IPS DF 6.9 (cell line): ENCODE data around the gene TBC1D22A.

Experiments
- DNase-seq: peaks from one replicate; pipeline ENCODE4 v3.0.0-alpha.2; 2013; ENCODE audit warnings: low read depth, low spot score
- H3K27ac ChIP-seq: one replicate; pipeline ENCODE4 v1.5.1; 2013; ENCODE audit warnings: low read length, control low read depth
- H3K27me3 ChIP-seq: 2 replicates; pipeline ENCODE4 v1.6.1; 2013; ENCODE audit warnings: mild to moderate bottlenecking, low read length; ENCODE audit not compliant: control insufficient read depth, insufficient read depth
- H3K36me3 ChIP-seq: 2 replicates; pipeline ENCODE4 v1.6.1; 2013; ENCODE audit warnings: low read length; ENCODE audit not compliant: control insufficient read depth, insufficient read depth
- H3K4me1 ChIP-seq: 2 replicates; pipeline ENCODE4 v1.6.1; 2013; ENCODE audit warnings: low read length; ENCODE audit not compliant: control insufficient read depth, insufficient read depth
- H3K4me3 ChIP-seq: 2 replicates; pipeline ENCODE4 v1.5.1; 2013; ENCODE audit warnings: mild to moderate bottlenecking, low read length
- H3K9me3 ChIP-seq: 2 replicates; pipeline ENCODE4 v1.6.1; 2013; ENCODE audit warnings: low read length, inconsistent platforms; ENCODE audit not compliant: control insufficient read depth, insufficient read depth
- WGBS: extraction: QIAGEN DNeasy Blood & Tissue Kit; methylation state at CpG from one replicate; pipeline ENCODE4 v1.1.7; 2013; ENCODE audit warnings: mixed read lengths, missing lambda C conversion rate; ENCODE audit not compliant: insufficient read length, insufficient coverage; 5-methylcytosine and 5-hydroxymethylcytosine counted together

TBC1D22A gene

DNA sequence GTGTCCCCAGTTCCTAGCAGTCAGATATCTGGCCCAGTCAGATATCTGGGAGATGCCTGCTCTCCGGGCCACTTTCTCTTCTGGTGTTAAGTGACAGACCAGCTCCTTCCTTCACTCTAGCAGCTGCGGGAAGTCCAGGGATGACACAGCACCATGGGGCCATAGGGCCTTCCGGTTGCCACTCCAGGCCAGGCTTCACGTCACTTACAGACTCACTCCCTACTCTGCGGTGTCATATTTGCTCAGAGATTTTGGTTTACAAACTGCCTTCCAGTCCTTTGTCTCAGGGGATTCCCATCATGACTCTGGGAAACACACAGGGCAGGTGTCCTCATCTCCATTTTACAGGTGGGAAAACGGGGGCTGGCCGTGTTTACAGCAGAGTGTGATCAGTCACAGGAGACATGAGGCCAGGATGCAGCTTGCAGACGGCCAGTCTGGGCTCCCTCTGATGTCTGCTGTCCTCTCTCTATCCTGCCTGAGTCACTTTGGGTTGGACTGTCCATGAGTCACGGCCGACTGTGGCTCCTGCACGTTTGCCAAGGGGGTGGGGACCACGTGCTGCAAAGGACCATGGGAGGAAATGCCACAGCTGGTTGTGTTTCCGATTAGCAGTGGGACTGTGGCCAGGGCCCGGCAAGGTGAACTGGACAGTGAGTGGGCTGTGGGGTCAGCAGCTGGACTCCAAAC is 8.2 kb upstream of the TBC1D22A start:
- no peak overlapping the region for H3K27ac ChIP-seq
- no peak for DNase-seq
- H3K9me3 ChIP-seq = peaks cover 2% of the 10 kb centered on the region; the same call in 1 of the 2 replicates
- WGBS = no CpG with 5 or more reads among the region's 14 CpGs
- H3K27me3 ChIP-seq = no peaks in the 10 kb centered on the region
- H3K4me3 ChIP-seq = no peak overlapping the region
- H3K4me1 ChIP-seq = no peaks in the 10 kb centered on the region
- no peaks in the 10 kb centered on the region for H3K36me3 ChIP-seq

DNA sequence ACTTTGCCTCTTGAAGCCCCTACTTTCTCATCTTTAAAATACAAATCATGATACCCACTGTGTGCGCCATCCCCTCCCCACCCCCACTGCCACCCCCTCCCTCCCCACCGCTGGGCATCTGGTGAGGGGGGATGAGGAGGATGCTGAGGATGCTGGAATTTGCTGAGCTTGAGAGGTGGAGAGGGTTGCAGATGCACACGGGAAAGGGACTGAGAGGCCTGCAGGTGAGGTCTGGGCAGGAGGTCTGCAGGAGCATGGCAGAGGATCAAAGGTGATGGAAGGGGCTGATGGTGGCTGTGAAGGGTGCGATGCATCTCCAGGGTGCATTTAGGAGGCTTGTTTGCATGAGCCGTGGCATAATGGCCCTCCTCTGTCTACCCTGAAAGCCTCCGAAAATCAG is 7.6 kb upstream of the TBC1D22A start:
- no peak overlapping the region for H3K4me3 ChIP-seq
- H3K27ac ChIP-seq = no peak overlapping the region
- WGBS = no CpG with 5 or more reads among the region's 6 CpGs
- no peaks in the 10 kb centered on the region for H3K36me3 ChIP-seq
- H3K27me3 ChIP-seq = no peaks in the 10 kb centered on the region
- peaks cover 2% of the 10 kb centered on the region; the same call in 1 of the 2 replicates for H3K9me3 ChIP-seq
- no peak for DNase-seq
- H3K4me1 ChIP-seq = no peaks in the 10 kb centered on the region

DNA sequence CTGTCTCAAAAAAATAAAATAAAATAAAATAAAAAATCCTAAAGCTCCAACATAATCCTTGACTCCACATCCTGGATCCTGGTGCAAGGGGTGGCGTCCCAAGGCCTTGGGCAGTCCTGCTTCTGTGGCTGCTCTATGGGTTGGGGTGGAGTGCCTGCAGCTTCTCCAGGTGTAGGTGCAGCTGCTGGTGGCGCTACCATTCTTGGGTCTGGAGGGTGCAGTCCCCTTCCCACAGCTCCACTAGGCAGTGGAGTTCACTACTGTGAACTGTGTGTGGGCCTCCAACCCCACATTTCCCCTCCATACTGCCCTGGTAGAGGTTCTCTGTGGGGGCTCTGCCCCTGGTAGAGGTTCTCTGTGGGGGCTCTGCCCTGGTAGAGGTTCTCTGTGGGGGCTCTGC is 6.9 kb upstream of the TBC1D22A start:
- no peak for DNase-seq
- H3K4me3 ChIP-seq = no peak overlapping the region
- no peaks in the 10 kb centered on the region for H3K36me3 ChIP-seq
- no peaks in the 10 kb centered on the region for H3K27me3 ChIP-seq
- no CpG with 5 or more reads among the region's 2 CpGs for WGBS
- H3K9me3 ChIP-seq = peaks cover 2% of the 10 kb centered on the region; the same call in 1 of the 2 replicates
- H3K4me1 ChIP-seq = no peaks in the 10 kb centered on the region
- H3K27ac ChIP-seq = no peak overlapping the region

DNA sequence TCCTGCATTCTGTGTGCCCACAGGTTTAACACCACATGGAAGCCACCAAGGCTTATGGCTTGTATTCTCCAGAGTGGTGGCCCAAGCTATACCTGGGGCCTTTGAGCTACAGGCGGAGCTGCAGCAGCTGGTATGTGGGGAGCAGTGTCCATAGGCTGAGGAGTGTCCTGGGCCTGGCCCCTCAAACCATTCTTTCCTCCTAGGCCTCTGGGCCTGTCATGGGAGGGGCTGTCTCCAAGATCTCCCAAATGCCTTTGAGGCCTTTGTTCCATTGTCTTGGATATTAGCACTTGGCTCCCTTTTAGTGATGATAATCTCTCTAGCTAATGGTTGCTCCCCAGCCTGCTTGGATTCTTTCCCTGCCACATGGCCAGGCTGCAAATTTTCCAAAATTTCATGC is 6.4 kb upstream of the TBC1D22A start:
- no peaks in the 10 kb centered on the region for H3K27me3 ChIP-seq
- WGBS = no CpG with 5 or more reads among the region's 1 CpG
- peaks cover 2% of the 10 kb centered on the region; the same call in 1 of the 2 replicates for H3K9me3 ChIP-seq
- no peak overlapping the region for H3K4me3 ChIP-seq
- no peak for DNase-seq
- H3K4me1 ChIP-seq = no peaks in the 10 kb centered on the region
- no peak overlapping the region for H3K27ac ChIP-seq
- H3K36me3 ChIP-seq = no peaks in the 10 kb centered on the region

DNA sequence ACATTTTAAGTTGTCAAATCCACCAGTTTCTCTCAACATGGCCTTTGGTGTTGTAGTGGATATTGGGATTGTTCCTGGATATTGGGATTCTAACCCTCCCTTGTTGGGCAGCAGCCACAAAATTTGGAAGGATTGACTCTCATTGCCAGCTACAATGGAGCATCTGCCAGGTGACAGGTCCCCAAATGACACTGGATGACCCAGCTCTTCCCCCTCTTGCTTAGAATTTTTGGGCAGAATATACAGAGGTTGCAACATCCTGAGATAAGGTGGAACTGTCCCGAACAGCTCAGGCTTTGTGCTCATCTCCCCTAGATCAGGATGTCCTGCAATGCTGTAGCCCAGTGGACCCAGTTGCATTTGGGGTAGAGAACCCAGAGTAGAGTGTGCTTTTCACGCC is 5.3 kb upstream of the TBC1D22A start:
- H3K4me1 ChIP-seq = no peaks in the 10 kb centered on the region
- peaks cover 2% of the 10 kb centered on the region; the same call in 1 of the 2 replicates for H3K9me3 ChIP-seq
- no CpG with 5 or more reads among the region's 2 CpGs for WGBS
- no peaks in the 10 kb centered on the region for H3K36me3 ChIP-seq
- no peak for DNase-seq
- H3K4me3 ChIP-seq = no peak overlapping the region
- H3K27ac ChIP-seq = no peak overlapping the region
- H3K27me3 ChIP-seq = no peaks in the 10 kb centered on the region

DNA sequence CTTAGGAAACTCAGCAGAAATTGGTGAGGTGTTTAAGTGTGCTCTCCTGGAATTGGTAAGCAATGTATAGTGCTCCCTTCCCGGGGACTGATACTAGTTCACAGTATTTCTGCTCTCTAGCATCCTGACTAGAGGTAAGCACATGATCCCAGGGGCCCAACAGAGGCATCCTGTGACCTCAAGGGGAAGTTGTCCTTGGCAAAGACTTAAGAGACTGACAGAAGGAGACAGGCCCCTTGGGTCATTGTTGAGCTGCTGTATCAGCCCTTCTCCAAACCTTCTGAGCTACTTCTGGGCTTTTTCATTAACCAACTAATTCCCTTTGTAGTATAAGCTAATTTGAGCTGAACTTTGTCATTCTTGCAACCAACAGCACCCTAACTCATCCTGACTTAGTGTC is 4.3 kb upstream of the TBC1D22A start:
- H3K27me3 ChIP-seq = no peaks in the 10 kb centered on the region
- no peaks in the 10 kb centered on the region for H3K36me3 ChIP-seq
- no peak overlapping the region for H3K4me3 ChIP-seq
- no CpG with 5 or more reads among the region's 1 CpG for WGBS
- no peak overlapping the region for H3K27ac ChIP-seq
- no peak for DNase-seq
- H3K9me3 ChIP-seq = peaks cover 2% of the 10 kb centered on the region; the same call in 1 of the 2 replicates
- H3K4me1 ChIP-seq = no peaks in the 10 kb centered on the region

DNA sequence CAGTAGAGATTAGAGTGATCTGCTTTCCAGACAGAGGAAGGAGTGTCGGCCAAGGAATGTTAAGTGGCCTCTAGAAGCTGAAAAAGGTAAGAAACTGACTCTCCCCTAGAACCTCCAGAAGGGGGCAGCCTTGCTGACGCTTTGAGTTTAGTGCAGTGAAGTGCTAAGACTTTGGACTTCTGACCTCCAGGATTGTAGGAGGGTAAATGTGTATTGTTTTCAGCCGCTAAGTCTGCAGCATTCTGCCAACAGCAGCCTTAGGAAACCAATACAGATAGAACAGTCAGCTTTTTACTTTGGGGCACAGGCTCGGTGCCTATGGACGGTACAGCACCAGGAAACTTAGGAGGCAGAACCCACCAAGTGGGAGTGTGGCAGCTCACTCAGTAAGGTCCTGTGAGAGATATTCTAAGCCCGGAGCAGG is 3.6 kb upstream of the TBC1D22A start:
- WGBS = no CpG with 5 or more reads among the region's 6 CpGs
- DNase-seq = peak; percentile 60
- Histone ChIP-seq H3K36me3 (no peaks in the 10 kb centered on the region), H3K4me3 (no peak overlapping the region), H3K27ac (no peak overlapping the region), H3K4me1 (no peaks in the 10 kb centered on the region), H3K9me3 (peaks cover 2% of the 10 kb centered on the region; the same call in 1 of the 2 replicates), H3K27me3 (no peaks in the 10 kb centered on the region)

DNA sequence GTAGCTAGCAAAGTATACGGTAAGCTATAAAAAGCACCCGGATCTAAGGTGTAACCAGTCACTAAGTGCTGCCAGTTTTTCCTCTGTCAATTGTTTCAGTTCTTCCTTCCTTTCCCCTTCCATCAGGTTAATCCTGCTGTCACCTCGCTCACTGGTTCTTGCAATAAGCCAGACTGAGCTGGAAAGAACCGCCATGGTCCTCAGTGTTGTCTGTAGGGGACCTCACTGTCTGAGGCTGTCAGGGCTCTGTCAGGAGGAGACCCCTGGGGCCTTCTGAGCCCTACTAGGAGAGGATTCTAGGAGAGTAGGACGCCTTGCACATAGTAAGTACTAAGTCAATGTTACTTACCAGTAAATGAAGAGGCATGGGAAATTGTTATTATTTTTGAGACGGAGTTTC is 1.4 kb upstream of the TBC1D22A start:
- H3K4me3 ChIP-seq = no peak overlapping the region
- WGBS = no CpG with 5 or more reads among the region's 6 CpGs
- no peak overlapping the region for H3K27ac ChIP-seq
- H3K9me3 ChIP-seq = no peaks in the 10 kb centered on the region
- no peaks in the 10 kb centered on the region for H3K36me3 ChIP-seq
- no peak for DNase-seq
- H3K27me3 ChIP-seq = no peaks in the 10 kb centered on the region
- no peaks in the 10 kb centered on the region for H3K4me1 ChIP-seq

DNA sequence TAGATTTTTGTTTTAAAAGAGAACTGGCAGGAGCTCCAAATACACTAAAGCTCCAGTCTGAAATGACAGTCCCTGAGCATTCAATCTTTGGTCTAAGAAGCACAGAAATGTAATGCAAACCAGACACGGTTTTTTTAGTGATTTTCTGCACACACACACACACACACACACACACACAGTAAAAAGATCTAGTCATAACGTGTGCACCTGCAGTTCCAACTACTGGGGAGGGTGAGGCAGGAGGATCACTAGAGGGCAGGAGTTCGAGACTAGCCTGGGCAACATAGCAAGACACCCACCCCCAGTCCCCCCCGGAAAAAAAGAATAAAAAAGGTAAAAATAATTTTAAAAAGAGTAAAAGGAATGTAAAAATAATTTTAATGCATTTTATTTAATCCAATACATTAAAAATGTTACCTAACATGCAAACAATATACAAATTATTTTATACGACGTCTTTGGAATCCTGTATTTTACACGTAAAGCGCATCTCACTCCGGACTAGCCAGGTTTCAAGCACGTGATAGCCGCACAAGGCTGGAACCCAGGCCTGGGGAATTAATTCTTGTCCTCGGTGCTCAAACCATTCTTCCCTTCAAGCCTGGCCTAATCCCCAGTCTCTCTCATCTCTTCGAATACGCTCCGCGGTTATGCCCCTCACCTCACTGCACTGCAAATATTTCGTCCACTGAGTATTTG is 762 bp upstream of the TBC1D22A start:
- H3K27ac ChIP-seq = no peak overlapping the region
- H3K27me3 ChIP-seq = no peaks in the 10 kb centered on the region
- DNase-seq = no peak
- no peaks in the 10 kb centered on the region for H3K9me3 ChIP-seq
- peak overlapping the region; percentile 91 for H3K4me3 ChIP-seq
- H3K36me3 ChIP-seq = no peaks in the 10 kb centered on the region
- no peaks in the 10 kb centered on the region for H3K4me1 ChIP-seq
- WGBS = no CpG with 5 or more reads among the region's 17 CpGs

DNA sequence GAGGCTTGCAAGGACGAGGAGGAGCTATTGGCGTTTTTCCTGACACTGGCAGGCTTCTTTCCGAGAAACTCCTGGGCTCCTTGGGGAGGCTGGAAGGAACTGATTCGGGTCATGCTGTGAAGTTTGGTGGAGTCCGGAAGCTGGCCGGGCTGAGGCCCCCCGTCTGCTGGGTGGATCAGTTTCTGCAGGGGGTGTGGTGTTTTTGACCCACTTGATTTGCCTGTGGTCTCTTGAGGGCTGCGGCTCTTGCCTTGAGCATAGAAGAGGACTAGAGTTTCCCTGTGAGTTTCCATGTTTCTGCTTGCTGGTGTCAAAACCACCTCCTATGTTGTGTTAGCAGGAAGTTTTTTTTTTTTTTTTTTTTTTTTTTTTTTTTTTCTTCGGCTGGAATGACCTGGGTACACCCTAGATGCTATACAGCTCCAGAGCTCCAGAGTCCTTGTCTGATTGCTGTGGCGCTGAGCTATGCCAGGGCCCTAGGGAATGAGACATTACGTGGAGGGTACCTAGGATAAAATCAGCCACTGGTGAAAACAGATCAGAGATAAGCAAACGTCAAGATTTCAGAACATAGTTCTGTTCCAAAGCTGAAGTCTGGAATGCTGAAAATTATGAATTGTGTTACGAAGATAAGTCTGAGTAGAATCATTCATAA is 728 bp downstream of the TBC1D22A start:
- Histone ChIP-seq H3K4me3 (peak overlapping the region; percentile 91), H3K4me1 (no peaks in the 10 kb centered on the region), H3K36me3 (no peaks in the 10 kb centered on the region), H3K27me3 (no peaks in the 10 kb centered on the region), H3K27ac (no peak overlapping the region), H3K9me3 (no peaks in the 10 kb centered on the region)
- DNase-seq = no peak
- WGBS = no CpG with 5 or more reads among the region's 13 CpGs
